Neuron (in vitro differentiated cells): ENCODE measurements around the gene C1QTNF1.
A peak's percentile ranks its signal among the peaks of the same experiment; 100 is the strongest.

ENCODE experiments used
- H2AFZ ChIP-seq: one replicate; pipeline ENCODE4 v1.6.1; 2013; ENCODE audit warnings: low read depth, mild to moderate bottlenecking, inconsistent platforms, low read length, moderate library complexity
- H3K27me3 ChIP-seq: one replicate; pipeline ENCODE4 v1.6.1; 2013; ENCODE audit warnings: low read length; ENCODE audit not compliant: insufficient read depth
- H3K36me3 ChIP-seq: one replicate; pipeline ENCODE4 v1.6.1; 2013; ENCODE audit warnings: low read length; ENCODE audit not compliant: insufficient read depth
- H3K4me1 ChIP-seq: one replicate; pipeline ENCODE4 v1.6.1; 2013; ENCODE audit warnings: low read length; ENCODE audit not compliant: insufficient read depth
- H3K4me3 ChIP-seq: 2 replicates; pipeline ENCODE4 v1.5.1; 2013; ENCODE audit warnings: mild to moderate bottlenecking, low read length, moderate library complexity
- H3K9me3 ChIP-seq: one replicate; pipeline ENCODE4 v1.6.1; 2013; ENCODE audit warnings: low read length

C1QTNF1 gene

GRCh38 chr17:79006046-79006445 is 17.9 kb upstream of the C1QTNF1 start:
- Histone ChIP-seq H3K9me3 (no peaks in the 10 kb centered on the region), H3K36me3 (peaks cover 12% of the 10 kb centered on the region), H3K4me3 (no peak overlapping the region), H3K27me3 (no peaks in the 10 kb centered on the region), H2AFZ (no peak overlapping the region), H3K4me1 (peaks cover 27% of the 10 kb centered on the region)

- no peaks in the 10 kb centered on the region for H3K9me3 ChIP-seq
- peaks cover 27% of the 10 kb centered on the region for H3K4me1 ChIP-seq
- no peaks in the 10 kb centered on the region for H3K27me3 ChIP-seq
- H2AFZ ChIP-seq, result no peak overlapping the region
- no peak overlapping the region for H3K4me3 ChIP-seq
- H3K36me3 ChIP-seq, result peaks cover 12% of the 10 kb centered on the region
Measured at GRCh38 chr17:79006794-79007503, 17.0 kb upstream of the C1QTNF1 start.

GRCh38 chr17:79007504-79008381 is 16.2 kb upstream of the C1QTNF1 start:
- peaks cover 2% of the 10 kb centered on the region for H3K9me3 ChIP-seq
- H3K36me3 ChIP-seq, result peaks cover 9% of the 10 kb centered on the region
- H3K4me3 ChIP-seq, result no peak overlapping the region
- no peaks in the 10 kb centered on the region for H3K27me3 ChIP-seq
- no peak overlapping the region for H2AFZ ChIP-seq
- H3K4me1 ChIP-seq, result peaks cover 27% of the 10 kb centered on the region

- Histone ChIP-seq H2AFZ (peak overlapping the region; percentile 96), H3K9me3 (peaks cover 5% of the 10 kb centered on the region), H3K27me3 (no peaks in the 10 kb centered on the region), H3K4me3 (peak overlapping the region; percentile 91), H3K36me3 (peaks cover 6% of the 10 kb centered on the region), H3K4me1 (peaks cover 27% of the 10 kb centered on the region)
Measured at GRCh38 chr17:79008666-79009387, 15.1 kb upstream of the C1QTNF1 start.

- H3K4me3 ChIP-seq, result peak within 1 kb of the TSS; percentile 91
- peaks cover 27% of the 10 kb centered on the region for H3K4me1 ChIP-seq
- H3K36me3 ChIP-seq, result peaks cover 6% of the 10 kb centered on the region
- no peaks in the 10 kb centered on the region for H3K27me3 ChIP-seq
- peaks cover 6% of the 10 kb centered on the region for H3K9me3 ChIP-seq
- peak within 1 kb of the TSS; percentile 96 for H2AFZ ChIP-seq
Measured at GRCh38 chr17:79009397-79010303, 14.3 kb upstream of the C1QTNF1 start, which contains the start of gene CANT1. Gene CANT1 (minus strand): TSS chr17:79009764. CDS start chr17:78997622, 12,142 bp downstream.

- no peaks in the 10 kb centered on the region for H3K27me3 ChIP-seq
- H3K9me3 ChIP-seq, result peaks cover 6% of the 10 kb centered on the region
- peak overlapping the region; percentile 96 for H2AFZ ChIP-seq
- peaks cover 27% of the 10 kb centered on the region for H3K4me1 ChIP-seq
- H3K4me3 ChIP-seq, result peak overlapping the region; percentile 91
- H3K36me3 ChIP-seq, result peaks cover 6% of the 10 kb centered on the region
Measured at GRCh38 chr17:79010304-79010646, 13.7 kb upstream of the C1QTNF1 start.

- Histone ChIP-seq H3K27me3 (no peaks in the 10 kb centered on the region), H3K9me3 (peaks cover 6% of the 10 kb centered on the region), H2AFZ (no peak overlapping the region), H3K4me1 (peaks cover 23% of the 10 kb centered on the region), H3K36me3 (peaks cover 6% of the 10 kb centered on the region), H3K4me3 (no peak overlapping the region)
Measured at GRCh38 chr17:79011451-79012147, 12.4 kb upstream of the C1QTNF1 start.

- Histone ChIP-seq H3K27me3 (no peaks in the 10 kb centered on the region), H3K4me3 (no peak overlapping the region), H3K36me3 (no peaks in the 10 kb centered on the region), H2AFZ (no peak overlapping the region), H3K9me3 (peaks cover 6% of the 10 kb centered on the region), H3K4me1 (peaks cover 29% of the 10 kb centered on the region)
Measured at GRCh38 chr17:79012563-79013134, 11.3 kb upstream of the C1QTNF1 start.

GRCh38 chr17:79014158-79014758 is 9.7 kb upstream of the C1QTNF1 start:
- no peaks in the 10 kb centered on the region for H3K36me3 ChIP-seq
- no peak overlapping the region for H3K4me3 ChIP-seq
- H2AFZ ChIP-seq, result no peak overlapping the region
- H3K4me1 ChIP-seq, result peaks cover 24% of the 10 kb centered on the region
- H3K9me3 ChIP-seq, result peaks cover 6% of the 10 kb centered on the region
- no peaks in the 10 kb centered on the region for H3K27me3 ChIP-seq

- Histone ChIP-seq H3K4me1 (peaks cover 16% of the 10 kb centered on the region), H3K4me3 (no peak overlapping the region), H3K27me3 (peaks cover 30% of the 10 kb centered on the region), H2AFZ (no peak overlapping the region), H3K36me3 (no peaks in the 10 kb centered on the region), H3K9me3 (peaks cover 4% of the 10 kb centered on the region)
Measured at GRCh38 chr17:79017546-79018369, 6.2 kb upstream of the C1QTNF1 start.

- Histone ChIP-seq H3K4me1 (peaks cover 16% of the 10 kb centered on the region), H2AFZ (no peak overlapping the region), H3K4me3 (no peak overlapping the region), H3K9me3 (peaks cover 2% of the 10 kb centered on the region), H3K27me3 (peaks cover 35% of the 10 kb centered on the region), H3K36me3 (no peaks in the 10 kb centered on the region)
Measured at GRCh38 chr17:79018370-79018695, 5.6 kb upstream of the C1QTNF1 start.
